K562 (cell line): ENCODE measurements around the gene POLRMT. TPM values are rescaled to one million over a fixed set of nuclear protein-coding genes. Genes with fewer than 3 reads are reported as not detected.
A peak's percentile ranks its signal among the peaks of the same experiment; 100 is the strongest.

Source experiments
- ESRRB ChIP-seq: fragments of 250-450 bp; sonication (Bioruptor Pico); IDR thresholded peaks from 2 replicates; pipeline ENCODE4 v1.5.0; 2020; ENCODE audit warnings: mild to moderate bottlenecking, moderate library complexity, borderline replicate concordance
- GTF2A2 ChIP-seq: IDR thresholded peaks from 2 replicates; pipeline ENCODE4 v1.6.1; 2016; ENCODE audit warnings: mild to moderate bottlenecking, missing genetic modification characterization, missing compliant biosample characterization
- KDM2B ChIP-seq: fragments of 250-450 bp; sonication (Bioruptor Pico); IDR thresholded peaks from 2 replicates; pipeline ENCODE4 v1.8.0; 2021; ENCODE audit warnings: mild to moderate bottlenecking, moderate library complexity
- MCM5 ChIP-seq: fragments of 450-650 bp; IDR thresholded peaks from 2 replicates; pipeline ENCODE4 v1.6.1; 2016; ENCODE audit warnings: low read depth
- MECOM ChIP-seq: fragments of 250-450 bp; sonication (Bioruptor Pico); IDR thresholded peaks from 2 replicates; pipeline ENCODE4 v1.8.0; 2022; ENCODE audit warnings: inconsistent platforms
- OTX1 ChIP-seq: fragments of 450-650 bp; formaldehyde crosslinking; IDR thresholded peaks from 2 replicates; pipeline ENCODE4 v1.4.0; 2022; ENCODE audit warnings: mild to moderate bottlenecking
- PURB ChIP-seq: sonication (generic); formaldehyde crosslinking; IDR thresholded peaks from 2 replicates; pipeline ENCODE4 v1.9.0; 2021; ENCODE audit warnings: low read depth, mild to moderate bottlenecking, missing genetic modification reagents
- RBBP5 ChIP-seq: fragments of 200-600 bp; sonication (generic); IDR thresholded peaks from 2 replicates; pipeline ENCODE4 v1.6.1; 2012; ENCODE audit warnings: borderline replicate concordance, mild to moderate bottlenecking, low read length, control low read depth, inconsistent platforms; ENCODE audit not compliant: insufficient read depth, poor library complexity, severe bottlenecking
- ZNF175 ChIP-seq: fragments of 200-800 bp; sonication (Bioruptor generic); IDR thresholded peaks from 2 replicates; pipeline ENCODE4 v1.6.1; 2016; ENCODE audit warnings: low read depth, mild to moderate bottlenecking, missing genetic modification characterization, missing compliant biosample characterization
- ZNF184 ChIP-seq: sonication (generic); formaldehyde crosslinking; IDR thresholded peaks from 2 replicates; pipeline ENCODE4 v1.5.0; 2020; ENCODE audit warnings: missing genetic modification reagents
- ZNF699 ChIP-seq: fragments of 250-450 bp; sonication (Bioruptor Pico); IDR thresholded peaks from 2 replicates; pipeline ENCODE4 v1.8.0; 2021; ENCODE audit warnings: mild to moderate bottlenecking, moderate library complexity; ENCODE audit not compliant: insufficient replicate concordance
- polyA plus RNA-seq, 8 experiments: library from polyadenylated mRNA; depleted of rRNA in 4 of 8; stranded (reverse) in 5 of 8; unstranded in 3 of 8; fragments of >200 nt; fragmentation: Nextera tagmentation in 2 of 8; fragmentation: Illumina TruSeq in 1 of 8; extraction: Ambion mirVana in 2 of 8; extraction: Trizol in 1 of 8; gene quantifications; 2 replicates each; pipeline versions ENCODE4 v1.2.1 to v1.2.3, GENCODE V29; 2011 to 2014; ENCODE audit warnings: inconsistent platforms in 1 of 8, missing spikeins in 1 of 8
- total RNA-seq, 7 experiments: library from RNA; depleted of rRNA in 6 of 7; stranded (reverse); fragments of >200 nt in 6 of 7; fragmentation: Illumina TruSeq in 2 of 7; extraction: Trizol in 2 of 7; gene quantifications; 2 replicates each; pipeline versions ENCODE4 v1.2.1 to v1.2.3, GENCODE V29; 2011 to 2021; ENCODE audit warnings: low replicate concordance in 1 of 7
- TF ChIP-seq, protein P1 (sequence below): fragments of 150-350 bp; IDR thresholded peaks from 2 replicates; pipeline ENCODE4 v1.6.1; 2014; ENCODE audit warnings: low read depth, mild to moderate bottlenecking, low read length, borderline replicate concordance
- TF ChIP-seq, protein P2 (sequence below): fragments of 200-800 bp; sonication (Bioruptor generic); IDR thresholded peaks from 2 replicates; pipeline ENCODE4 v1.6.1; 2017; ENCODE audit warnings: missing genetic modification characterization, missing compliant biosample characterization
- TF ChIP-seq, protein P3 (sequence below): fragments of 200-800 bp; sonication (Bioruptor generic); IDR thresholded peaks from 2 replicates; pipeline ENCODE4 v1.6.1; 2016; ENCODE audit warnings: missing genetic modification characterization, missing compliant biosample characterization
- TF ChIP-seq, protein P4 (sequence below): fragments of 450-650 bp; IDR thresholded peaks from 2 replicates; pipeline ENCODE4 v1.6.1; 2016; ENCODE audit warnings: antibody characterized with exemption

The POLRMT gene
- total and polyA plus RNA-seq, 9 of the 15 experiments (the other 6 are each of a cell fraction or from before 2014, with no cell fraction given) = 30.3 to 144 (median 68.0) TPM

DNA sequence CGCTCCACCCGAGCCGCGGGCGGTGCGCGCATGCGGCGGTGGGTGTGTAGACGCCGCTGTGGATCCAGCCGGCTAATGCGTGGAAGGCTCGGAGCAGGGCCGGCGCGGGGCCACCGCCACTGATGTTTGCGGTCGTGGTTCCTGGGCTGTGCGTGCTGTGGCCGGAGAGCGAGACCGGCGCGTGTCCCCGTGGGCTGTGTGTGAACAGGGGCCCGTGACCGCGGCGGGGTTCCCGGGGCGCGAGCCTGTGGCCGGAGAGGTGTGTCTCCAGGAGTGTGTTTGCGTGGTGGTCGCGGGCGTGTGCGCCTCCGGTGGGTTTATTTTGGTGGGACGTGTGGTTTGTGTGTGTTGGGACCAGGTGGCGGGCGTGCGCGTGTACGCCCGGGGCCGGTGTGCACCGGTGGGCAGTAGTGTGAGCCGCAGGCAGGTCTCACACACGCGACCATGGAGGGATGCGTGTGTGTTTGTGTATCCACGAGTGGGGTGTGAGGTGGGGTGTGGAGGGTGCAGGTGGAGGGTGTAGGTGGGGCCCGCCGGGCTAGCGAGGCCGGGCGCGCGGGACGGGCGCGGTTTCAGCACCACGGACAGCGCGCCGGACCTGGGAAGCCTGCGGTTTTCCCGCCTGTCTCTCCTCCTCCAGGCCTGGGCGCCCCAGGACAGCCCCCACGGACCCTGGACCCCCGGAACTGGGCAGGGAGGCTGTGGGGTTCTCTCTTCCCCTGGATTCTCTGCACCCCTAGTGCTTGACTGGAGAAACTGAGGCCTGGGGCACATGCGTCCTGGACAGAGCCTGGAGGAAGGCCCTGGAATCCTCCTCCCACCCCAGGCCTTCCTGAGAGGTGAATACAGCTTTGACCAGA, 42.0 kb downstream of the POLRMT start (continued):
- TF ChIP-seq KDM2B (peak; percentile 38; the same call in 1 of the 2 replicates), ESRRB (CRISPR knock-in tag) (no peak), ZNF699 (CRISPR knock-in tag) (no peak), MCM5 (no peak), RBBP5 (no peak), OTX1 (CRISPR knock-in tag) (no peak), ZNF175 (no peak), GTF2A2 (tag) (no peak), PURB (CRISPR knock-in tag) (no peak), ZNF184 (CRISPR knock-in tag) (no peak; the same call in 1 of the 2 replicates), MECOM (CRISPR knock-in tag) (no peak)
- TF ChIP-seq, protein P1, sequence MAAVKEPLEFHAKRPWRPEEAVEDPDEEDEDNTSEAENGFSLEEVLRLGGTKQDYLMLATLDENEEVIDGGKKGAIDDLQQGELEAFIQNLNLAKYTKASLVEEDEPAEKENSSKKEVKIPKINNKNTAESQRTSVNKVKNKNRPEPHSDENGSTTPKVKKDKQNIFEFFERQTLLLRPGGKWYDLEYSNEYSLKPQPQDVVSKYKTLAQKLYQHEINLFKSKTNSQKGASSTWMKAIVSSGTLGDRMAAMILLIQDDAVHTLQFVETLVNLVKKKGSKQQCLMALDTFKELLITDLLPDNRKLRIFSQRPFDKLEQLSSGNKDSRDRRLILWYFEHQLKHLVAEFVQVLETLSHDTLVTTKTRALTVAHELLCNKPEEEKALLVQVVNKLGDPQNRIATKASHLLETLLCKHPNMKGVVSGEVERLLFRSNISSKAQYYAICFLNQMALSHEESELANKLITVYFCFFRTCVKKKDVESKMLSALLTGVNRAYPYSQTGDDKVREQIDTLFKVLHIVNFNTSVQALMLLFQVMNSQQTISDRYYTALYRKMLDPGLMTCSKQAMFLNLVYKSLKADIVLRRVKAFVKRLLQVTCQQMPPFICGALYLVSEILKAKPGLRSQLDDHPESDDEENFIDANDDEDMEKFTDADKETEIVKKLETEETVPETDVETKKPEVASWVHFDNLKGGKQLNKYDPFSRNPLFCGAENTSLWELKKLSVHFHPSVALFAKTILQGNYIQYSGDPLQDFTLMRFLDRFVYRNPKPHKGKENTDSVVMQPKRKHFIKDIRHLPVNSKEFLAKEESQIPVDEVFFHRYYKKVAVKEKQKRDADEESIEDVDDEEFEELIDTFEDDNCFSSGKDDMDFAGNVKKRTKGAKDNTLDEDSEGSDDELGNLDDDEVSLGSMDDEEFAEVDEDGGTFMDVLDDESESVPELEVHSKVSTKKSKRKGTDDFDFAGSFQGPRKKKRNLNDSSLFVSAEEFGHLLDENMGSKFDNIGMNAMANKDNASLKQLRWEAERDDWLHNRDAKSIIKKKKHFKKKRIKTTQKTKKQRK = no peak
- TF ChIP-seq, protein P2, sequence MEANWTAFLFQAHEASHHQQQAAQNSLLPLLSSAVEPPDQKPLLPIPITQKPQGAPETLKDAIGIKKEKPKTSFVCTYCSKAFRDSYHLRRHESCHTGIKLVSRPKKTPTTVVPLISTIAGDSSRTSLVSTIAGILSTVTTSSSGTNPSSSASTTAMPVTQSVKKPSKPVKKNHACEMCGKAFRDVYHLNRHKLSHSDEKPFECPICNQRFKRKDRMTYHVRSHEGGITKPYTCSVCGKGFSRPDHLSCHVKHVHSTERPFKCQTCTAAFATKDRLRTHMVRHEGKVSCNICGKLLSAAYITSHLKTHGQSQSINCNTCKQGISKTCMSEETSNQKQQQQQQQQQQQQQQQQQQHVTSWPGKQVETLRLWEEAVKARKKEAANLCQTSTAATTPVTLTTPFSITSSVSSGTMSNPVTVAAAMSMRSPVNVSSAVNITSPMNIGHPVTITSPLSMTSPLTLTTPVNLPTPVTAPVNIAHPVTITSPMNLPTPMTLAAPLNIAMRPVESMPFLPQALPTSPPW = no peak
- TF ChIP-seq, protein P3, sequence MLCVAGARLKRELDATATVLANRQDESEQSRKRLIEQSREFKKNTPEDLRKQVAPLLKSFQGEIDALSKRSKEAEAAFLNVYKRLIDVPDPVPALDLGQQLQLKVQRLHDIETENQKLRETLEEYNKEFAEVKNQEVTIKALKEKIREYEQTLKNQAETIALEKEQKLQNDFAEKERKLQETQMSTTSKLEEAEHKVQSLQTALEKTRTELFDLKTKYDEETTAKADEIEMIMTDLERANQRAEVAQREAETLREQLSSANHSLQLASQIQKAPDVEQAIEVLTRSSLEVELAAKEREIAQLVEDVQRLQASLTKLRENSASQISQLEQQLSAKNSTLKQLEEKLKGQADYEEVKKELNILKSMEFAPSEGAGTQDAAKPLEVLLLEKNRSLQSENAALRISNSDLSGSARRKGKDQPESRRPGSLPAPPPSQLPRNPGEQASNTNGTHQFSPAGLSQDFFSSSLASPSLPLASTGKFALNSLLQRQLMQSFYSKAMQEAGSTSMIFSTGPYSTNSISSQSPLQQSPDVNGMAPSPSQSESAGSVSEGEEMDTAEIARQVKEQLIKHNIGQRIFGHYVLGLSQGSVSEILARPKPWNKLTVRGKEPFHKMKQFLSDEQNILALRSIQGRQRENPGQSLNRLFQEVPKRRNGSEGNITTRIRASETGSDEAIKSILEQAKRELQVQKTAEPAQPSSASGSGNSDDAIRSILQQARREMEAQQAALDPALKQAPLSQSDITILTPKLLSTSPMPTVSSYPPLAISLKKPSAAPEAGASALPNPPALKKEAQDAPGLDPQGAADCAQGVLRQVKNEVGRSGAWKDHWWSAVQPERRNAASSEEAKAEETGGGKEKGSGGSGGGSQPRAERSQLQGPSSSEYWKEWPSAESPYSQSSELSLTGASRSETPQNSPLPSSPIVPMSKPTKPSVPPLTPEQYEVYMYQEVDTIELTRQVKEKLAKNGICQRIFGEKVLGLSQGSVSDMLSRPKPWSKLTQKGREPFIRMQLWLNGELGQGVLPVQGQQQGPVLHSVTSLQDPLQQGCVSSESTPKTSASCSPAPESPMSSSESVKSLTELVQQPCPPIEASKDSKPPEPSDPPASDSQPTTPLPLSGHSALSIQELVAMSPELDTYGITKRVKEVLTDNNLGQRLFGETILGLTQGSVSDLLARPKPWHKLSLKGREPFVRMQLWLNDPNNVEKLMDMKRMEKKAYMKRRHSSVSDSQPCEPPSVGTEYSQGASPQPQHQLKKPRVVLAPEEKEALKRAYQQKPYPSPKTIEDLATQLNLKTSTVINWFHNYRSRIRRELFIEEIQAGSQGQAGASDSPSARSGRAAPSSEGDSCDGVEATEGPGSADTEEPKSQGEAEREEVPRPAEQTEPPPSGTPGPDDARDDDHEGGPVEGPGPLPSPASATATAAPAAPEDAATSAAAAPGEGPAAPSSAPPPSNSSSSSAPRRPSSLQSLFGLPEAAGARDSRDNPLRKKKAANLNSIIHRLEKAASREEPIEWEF = no peak
- TF ChIP-seq, protein P4, sequence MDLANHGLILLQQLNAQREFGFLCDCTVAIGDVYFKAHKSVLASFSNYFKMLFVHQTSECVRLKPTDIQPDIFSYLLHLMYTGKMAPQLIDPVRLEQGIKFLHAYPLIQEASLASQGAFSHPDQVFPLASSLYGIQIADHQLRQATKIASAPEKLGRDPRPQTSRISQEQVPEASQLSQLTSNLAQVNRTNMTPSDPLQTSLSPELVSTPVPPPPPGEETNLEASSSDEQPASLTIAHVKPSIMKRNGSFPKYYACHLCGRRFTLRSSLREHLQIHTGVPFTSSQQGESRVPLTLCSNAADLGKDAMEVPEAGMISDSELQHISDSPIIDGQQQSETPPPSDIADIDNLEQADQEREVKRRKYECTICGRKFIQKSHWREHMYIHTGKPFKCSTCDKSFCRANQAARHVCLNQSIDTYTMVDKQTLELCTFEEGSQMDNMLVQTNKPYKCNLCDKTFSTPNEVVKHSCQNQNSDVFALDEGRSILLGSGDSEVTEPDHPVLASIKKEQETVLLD = peak; percentile 89
